ENCODE data around the gene PTPRN2. TPM values are rescaled to one million over a fixed set of nuclear protein-coding genes. Genes with fewer than 3 reads are reported as not detected.
A peak's percentile ranks its signal among the peaks of the same experiment; 100 is the strongest.

Gene PTPRN2
- total and polyA plus RNA-seq, 2 of the 13 experiments (the other 11 are each of a cell fraction or from before 2014, with no cell fraction given), result 2.5 to 24.2 TPM

GRCh38 chr7:157808042-157808441 is 779.6 kb downstream of the PTPRN2 start:
- no peaks in the 10 kb centered on the region for H3K9me3 ChIP-seq (ENCODE audit: low read length)
- FAIRE-seq (no peak), ATAC-seq (no peak), DNase-seq (ENCODE audit: low spot score) (no peak)
- no peak overlapping the region for H3K4me3 ChIP-seq (replicated peaks in 1 of 3; ENCODE audit: insufficient read depth in 1 of 3, low read depth in 2 of 3, low read length in 3 of 3)
- intact Hi-C loops (cut with micrococcal nuclease; ENCODE audit: unreplicated experiment) (no loop called here), in situ Hi-C loops (cut with HindIII; ENCODE audit: extremely low pct_ligation_motif_present, low pct_unique_long_range_greater_than_20kb) (no loop called here)
- TF ChIP-seq CREB3 (CRISPR knock-in tag; IDR thresholded peaks at IDR 0.05) (no peak), ZNF782 (CRISPR knock-in tag; IDR thresholded peaks at IDR 0.05; ENCODE audit: borderline replicate concordance) (no peak), KDM5A (IDR thresholded peaks at IDR 0.05; ENCODE audit: borderline replicate concordance, low read length) (no peak), DBP (CRISPR knock-in tag; IDR thresholded peaks at IDR 0.05; ENCODE audit: not compliant biosample characterization) (no peak), ZNF496 (CRISPR knock-in tag; IDR thresholded peaks at IDR 0.05; ENCODE audit: insufficient replicate concordance) (no peak), TBX2 (CRISPR knock-in tag; IDR thresholded peaks at IDR 0.05; ENCODE audit: borderline replicate concordance) (no peak)
- WGBS (ENCODE audit: low lambda C conversion rate), result 86% methylated on average over 9 of the region's 9 CpGs
- no peak overlapping the region for H3K4me2 ChIP-seq (ENCODE audit: low read depth, low read length)
- no peaks in the 10 kb centered on the region for H3K27me3 ChIP-seq (ENCODE audit: control insufficient read depth in 1 of 2, insufficient read depth in 2 of 2, low read length in 2 of 2)
- no peaks in the 10 kb centered on the region for H3K79me2 ChIP-seq (ENCODE audit: insufficient read depth, low read length)
- ChIA-PET POLR2A (no interaction called here), CTCF (ENCODE audit: low intra/inter-chr PET ratio, low total read pairs) (no interaction called here)
- no peaks in the 10 kb centered on the region for H3K4me1 ChIP-seq (ENCODE audit: insufficient read depth, low read length)
- no peaks in the 10 kb centered on the region for H3K36me3 ChIP-seq (replicated peaks in 1 of 2; ENCODE audit: control insufficient read depth in 1 of 2, insufficient read depth in 2 of 2, low read length in 2 of 2)
- BruUV-seq (replicated peaks), result no TSS peak
- no peak overlapping the region for H3K9ac ChIP-seq (ENCODE audit: insufficient read depth, low read depth, low read length)
- H2AFZ ChIP-seq (ENCODE audit: low read length), result no peak overlapping the region
- H4K20me1 ChIP-seq (ENCODE audit: insufficient read depth, low read length), result peaks cover 7% of the 10 kb centered on the region; the same call in 1 of the 2 replicates
- no peak overlapping the region for H3K27ac ChIP-seq (ENCODE audit: extremely low read length, insufficient read depth, low read length)

GRCh38 chr7:157807510-157807909 is 780.1 kb downstream of the PTPRN2 start:
- in situ Hi-C loops (cut with HindIII; ENCODE audit: extremely low pct_ligation_motif_present, low pct_unique_long_range_greater_than_20kb), result no loop called here
- no TSS peak for BruUV-seq (replicated peaks)

More at GRCh38 chr7:157807510-157807909, 780.1 kb downstream of the PTPRN2 start:
- H3K27ac ChIP-seq (ENCODE audit: extremely low read length, insufficient read depth, low read length), result no peak overlapping the region
- ATAC-seq, result peak; percentile 51
- H3K4me2 ChIP-seq (ENCODE audit: low read depth, low read length), result no peak overlapping the region
- no peak overlapping the region for H2AFZ ChIP-seq (ENCODE audit: low read length)
- H3K4me3 ChIP-seq (replicated peaks in 1 of 3; ENCODE audit: insufficient read depth in 1 of 3, low read depth in 2 of 3, low read length in 3 of 3), result no peak overlapping the region
- H3K36me3 ChIP-seq (replicated peaks in 1 of 2; ENCODE audit: control insufficient read depth in 1 of 2, insufficient read depth in 2 of 2, low read length in 2 of 2), result no peaks in the 10 kb centered on the region
- no peaks in the 10 kb centered on the region for H3K79me2 ChIP-seq (ENCODE audit: insufficient read depth, low read length)
- H3K9ac ChIP-seq (ENCODE audit: insufficient read depth, low read depth, low read length), result no peak overlapping the region
- peaks cover 3% of the 10 kb centered on the region; the same call in 1 of the 2 replicates for H4K20me1 ChIP-seq (ENCODE audit: insufficient read depth, low read length)
- TF ChIP-seq SOX5 (CRISPR knock-in tag; IDR thresholded peaks at IDR 0.05; ENCODE audit: borderline replicate concordance) (no peak), KAT8 (CRISPR knock-in tag; IDR thresholded peaks at IDR 0.05) (no peak), POLR2AphosphoS5 (IDR thresholded peaks at IDR 0.05; ENCODE audit: low read depth, low read length) (no peak), YEATS4 (CRISPR knock-in tag; IDR thresholded peaks at IDR 0.05; ENCODE audit: borderline replicate concordance) (no peak), NCOA5 (CRISPR knock-in tag; IDR thresholded peaks at IDR 0.05) (no peak), ZNF841 (CRISPR knock-in tag; IDR thresholded peaks at IDR 0.05; ENCODE audit: borderline replicate concordance) (no peak), ZBTB44 (CRISPR knock-in tag; IDR thresholded peaks at IDR 0.05) (no peak)
- WGBS (ENCODE audit: low lambda C conversion rate), result 56% methylated on average over 2 of the region's 4 CpGs
- H3K4me1 ChIP-seq (ENCODE audit: insufficient read depth, low read length), result no peaks in the 10 kb centered on the region
- H3K27me3 ChIP-seq (ENCODE audit: control insufficient read depth in 1 of 2, insufficient read depth in 2 of 2, low read length in 2 of 2), result no peaks in the 10 kb centered on the region
- intact Hi-C loops (cut with micrococcal nuclease; ENCODE audit: unreplicated experiment), result no loop called here
- no peaks in the 10 kb centered on the region for H3K9me3 ChIP-seq (ENCODE audit: low read length)
- DNase-seq (ENCODE audit: low spot score), result no peak
- ChIA-PET POLR2A (no interaction called here), CTCF (ENCODE audit: low intra/inter-chr PET ratio, low total read pairs) (no interaction called here)
- FAIRE-seq, result no peak
